ENCODE data around the gene ADARB1.

DNA sequence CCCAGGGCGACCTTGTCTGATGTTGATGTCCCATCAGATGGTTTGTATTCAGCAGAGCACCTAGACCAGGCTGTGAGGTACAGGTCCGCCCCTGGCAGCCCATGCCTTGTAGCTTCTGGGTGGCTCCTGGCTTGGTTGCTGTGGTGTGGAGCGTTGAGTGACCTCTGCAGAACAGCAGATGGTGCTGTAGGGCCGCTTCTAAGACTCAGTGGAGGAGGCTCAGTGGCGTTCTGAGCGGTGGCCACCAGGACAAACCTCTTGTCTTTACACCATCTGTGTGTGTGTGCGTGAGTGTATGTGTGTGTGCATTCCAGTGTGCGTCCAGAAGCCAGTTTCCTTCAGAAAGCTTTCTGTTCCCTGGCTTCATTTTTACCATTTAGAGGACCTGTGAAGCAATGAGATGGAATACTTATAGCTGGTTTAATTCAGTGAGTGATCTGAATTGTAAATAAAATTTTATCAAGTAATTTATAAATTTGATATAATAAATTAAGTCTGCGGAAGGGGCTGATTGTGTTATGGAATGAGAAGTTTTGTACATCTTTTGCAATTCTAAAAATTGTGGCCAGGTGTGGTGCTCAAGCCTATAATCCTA is 66.1 kb downstream of the ADARB1 start:
- TF ChIP-seq ZNF274 (IDR thresholded peaks at IDR 0.05; ENCODE audit: low read depth, low read length) (no peak), SUZ12 (IDR thresholded peaks at IDR 0.05; ENCODE audit: extremely low read depth, insufficient read depth, insufficient read length) (no peak)

Measured in NT2/D1 (cell line).